Measurements from ENCODE around the gene KCTD5.

KCTD5 gene

GRCh38 chr16:2708290-2708639, 25.9 kb downstream of the KCTD5 start:
- Histone ChIP-seq H4K20me1 (ENCODE audit: insufficient read depth, low read length) (peaks cover 23% of the 10 kb centered on the region), H2AFZ (ENCODE audit: low read depth, low read length) (no peak overlapping the region), H3K4me3 (ENCODE audit: low read depth in 1 of 2, low read length in 2 of 2) (no peak overlapping the region), H3K4me1 (ENCODE audit: insufficient read depth, low read length) (no peaks in the 10 kb centered on the region), H3K27me3 (ENCODE audit: insufficient read depth, low read length, poor library complexity) (no peaks in the 10 kb centered on the region), H3K4me2 (ENCODE audit: insufficient read depth, low read length) (no peak overlapping the region), H3K79me2 (ENCODE audit: insufficient read depth, low read length) (no peaks in the 10 kb centered on the region), H3K9ac (ENCODE audit: low read depth, low read length) (no peak overlapping the region), H3K27ac (ENCODE audit: low read length) (no peak overlapping the region), H3K36me3 (ENCODE audit: insufficient read depth, low read length) (peaks cover 47% of the 10 kb centered on the region), H3K9me3 (ENCODE audit: insufficient read depth, low read length, severe bottlenecking) (no peaks in the 10 kb centered on the region)
- DNase-seq (no peak), ATAC-seq (ENCODE audit: insufficient read depth, low read depth) (no peak)
- TF ChIP-seq CTCF (IDR thresholded peaks at IDR 0.05; ENCODE audit: borderline replicate concordance, extremely low read depth, low read length, poor library complexity, severe bottlenecking): no peak
- TF ChIP-seq EZH2 (IDR thresholded peaks at IDR 0.05; ENCODE audit: borderline replicate concordance, low read depth, low read length, severe bottlenecking): no peak

GRCh38 chr16:2708955-2709587, 26.7 kb downstream of the KCTD5 start:
- ATAC-seq (ENCODE audit: insufficient read depth, low read depth) (no peak), DNase-seq (no peak)
- Histone ChIP-seq H3K79me2 (ENCODE audit: insufficient read depth, low read length) (no peaks in the 10 kb centered on the region), H3K4me1 (ENCODE audit: insufficient read depth, low read length) (no peaks in the 10 kb centered on the region), H3K4me3 (ENCODE audit: low read depth in 1 of 2, low read length in 2 of 2) (no peak overlapping the region), H3K4me2 (ENCODE audit: insufficient read depth, low read length) (no peak overlapping the region), H4K20me1 (ENCODE audit: insufficient read depth, low read length) (peaks cover 30% of the 10 kb centered on the region), H3K27me3 (ENCODE audit: insufficient read depth, low read length, poor library complexity) (no peaks in the 10 kb centered on the region), H3K36me3 (ENCODE audit: insufficient read depth, low read length) (peaks cover 39% of the 10 kb centered on the region), H3K9me3 (ENCODE audit: insufficient read depth, low read length, severe bottlenecking) (no peaks in the 10 kb centered on the region), H3K9ac (ENCODE audit: low read depth, low read length) (no peak overlapping the region), H2AFZ (ENCODE audit: low read depth, low read length) (no peak overlapping the region), H3K27ac (ENCODE audit: low read length) (no peak overlapping the region)
- TF ChIP-seq EZH2 (IDR thresholded peaks at IDR 0.05; ENCODE audit: borderline replicate concordance, low read depth, low read length, severe bottlenecking) (no peak), CTCF (IDR thresholded peaks at IDR 0.05; ENCODE audit: borderline replicate concordance, extremely low read depth, low read length, poor library complexity, severe bottlenecking) (no peak)

- no peaks in the 10 kb centered on the region for H3K79me2 ChIP-seq (ENCODE audit: insufficient read depth, low read length)
- no peak overlapping the region for H3K9ac ChIP-seq (ENCODE audit: low read depth, low read length)
- peaks cover 26% of the 10 kb centered on the region for H4K20me1 ChIP-seq (ENCODE audit: insufficient read depth, low read length)
Observed at GRCh38 chr16:2709588-2709984, 27.3 kb downstream of the KCTD5 start.

More at GRCh38 chr16:2709588-2709984, 27.3 kb downstream of the KCTD5 start:
- no peaks in the 10 kb centered on the region for H3K4me1 ChIP-seq (ENCODE audit: insufficient read depth, low read length)
- H3K27ac ChIP-seq (ENCODE audit: low read length): no peak overlapping the region
- DNase-seq: no peak
- no peak for TF ChIP-seq CTCF (IDR thresholded peaks at IDR 0.05; ENCODE audit: borderline replicate concordance, extremely low read depth, low read length, poor library complexity, severe bottlenecking)
- no peak for TF ChIP-seq EZH2 (IDR thresholded peaks at IDR 0.05; ENCODE audit: borderline replicate concordance, low read depth, low read length, severe bottlenecking)
- peaks cover 34% of the 10 kb centered on the region for H3K36me3 ChIP-seq (ENCODE audit: insufficient read depth, low read length)
- H3K4me2 ChIP-seq (ENCODE audit: insufficient read depth, low read length): no peak overlapping the region
- no peak for ATAC-seq (ENCODE audit: insufficient read depth, low read depth)
- H3K4me3 ChIP-seq (ENCODE audit: low read depth in 1 of 2, low read length in 2 of 2): no peak overlapping the region
- H3K27me3 ChIP-seq (ENCODE audit: insufficient read depth, low read length, poor library complexity): no peaks in the 10 kb centered on the region
- H2AFZ ChIP-seq (ENCODE audit: low read depth, low read length): no peak overlapping the region
- no peaks in the 10 kb centered on the region for H3K9me3 ChIP-seq (ENCODE audit: insufficient read depth, low read length, severe bottlenecking)

Data from DND-41 (cell line).